GM21381 (cell line): ENCODE data around the gene ASNS.
A peak's percentile ranks its signal among the peaks of the same experiment; 100 is the strongest.

ENCODE experiments used
- ATAC-seq: cut with Tn5 transposase; IDR thresholded peaks from one replicate; pipeline ENCODE4 v1.9.1; 2021; ENCODE audit warnings: mild to moderate bottlenecking, moderate library complexity; ENCODE audit not compliant: unreplicated experiment

ASNS gene

DNA sequence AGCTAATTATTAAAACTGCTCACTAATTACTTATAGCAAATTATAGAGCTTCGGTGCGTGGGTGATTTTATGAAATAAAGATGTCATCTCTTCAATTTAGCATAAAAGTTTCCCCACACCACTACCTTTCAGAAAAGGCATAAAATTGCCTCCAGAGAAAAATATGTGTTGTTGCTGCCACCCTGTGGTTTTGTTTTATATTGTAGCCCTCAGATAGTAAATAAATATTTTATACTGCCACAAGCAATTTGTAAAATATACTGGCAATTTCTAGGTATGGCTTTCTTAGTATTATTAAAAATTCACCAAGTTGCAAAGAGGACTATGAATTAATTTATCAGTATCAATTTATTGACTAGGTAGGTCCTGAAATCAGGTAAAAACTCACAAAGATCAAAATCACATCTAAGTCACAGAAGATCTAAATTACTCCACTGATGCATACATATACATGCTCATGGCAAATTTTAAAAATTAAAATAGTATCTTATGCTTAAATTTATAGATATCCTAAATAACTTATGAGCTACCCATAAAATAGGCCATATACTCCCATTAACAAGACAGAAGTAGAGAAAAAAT lies 26.5 kb downstream of the ASNS start:
- ATAC-seq: no peak

DNA sequence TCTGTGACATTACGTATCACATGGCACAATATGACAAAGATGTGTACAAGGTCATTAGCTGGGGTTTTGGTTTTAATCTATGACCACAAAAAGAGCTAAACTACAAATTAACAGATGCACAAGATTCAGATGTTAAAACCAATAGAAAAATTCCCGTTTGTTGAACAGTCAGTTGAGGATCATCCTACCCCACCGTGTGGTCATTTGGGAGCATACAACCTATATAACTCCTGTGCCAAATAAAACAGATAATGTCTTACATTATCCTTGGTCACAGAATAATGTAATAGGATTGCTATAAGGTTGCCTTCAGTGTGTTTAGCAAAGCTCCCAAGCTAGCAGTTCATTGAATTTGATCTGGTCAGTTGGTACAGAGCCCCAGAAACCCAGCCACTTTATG lies 28.2 kb downstream of the ASNS start:
- no peak for ATAC-seq

DNA sequence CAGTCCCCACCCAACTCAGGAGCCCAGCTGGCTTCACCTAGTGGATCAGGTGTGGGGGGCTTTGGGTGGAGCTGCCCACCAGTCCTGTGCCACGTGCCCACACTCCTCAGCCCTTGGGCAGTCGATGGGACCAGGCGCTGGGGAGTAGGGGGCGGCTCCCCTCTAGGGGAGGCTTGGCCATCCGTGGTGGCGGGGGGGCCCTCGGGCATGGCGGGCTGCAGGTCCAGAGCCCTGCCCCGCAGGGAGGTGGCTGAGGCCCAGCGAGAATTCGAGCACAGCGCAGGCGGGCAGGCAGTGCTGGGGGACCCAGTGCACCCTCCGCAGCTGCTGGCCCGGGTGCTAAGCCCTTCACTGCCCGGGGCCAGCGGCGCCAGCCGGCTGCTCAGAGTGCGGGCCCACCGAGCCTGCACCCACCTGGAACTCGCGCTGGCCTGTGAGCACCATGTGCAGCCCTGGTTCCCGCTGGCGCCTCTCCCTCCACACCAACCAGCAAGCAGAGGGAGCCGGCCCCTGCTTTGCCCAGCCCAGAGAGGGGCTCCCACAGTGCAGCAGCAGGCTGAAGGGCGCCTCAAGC lies 29.3 kb downstream of the ASNS start:
- ATAC-seq: no peak

GRCh38 chr7:97842006-97842405 lies 30.2 kb downstream of the ASNS start:
- no peak for ATAC-seq

DNA sequence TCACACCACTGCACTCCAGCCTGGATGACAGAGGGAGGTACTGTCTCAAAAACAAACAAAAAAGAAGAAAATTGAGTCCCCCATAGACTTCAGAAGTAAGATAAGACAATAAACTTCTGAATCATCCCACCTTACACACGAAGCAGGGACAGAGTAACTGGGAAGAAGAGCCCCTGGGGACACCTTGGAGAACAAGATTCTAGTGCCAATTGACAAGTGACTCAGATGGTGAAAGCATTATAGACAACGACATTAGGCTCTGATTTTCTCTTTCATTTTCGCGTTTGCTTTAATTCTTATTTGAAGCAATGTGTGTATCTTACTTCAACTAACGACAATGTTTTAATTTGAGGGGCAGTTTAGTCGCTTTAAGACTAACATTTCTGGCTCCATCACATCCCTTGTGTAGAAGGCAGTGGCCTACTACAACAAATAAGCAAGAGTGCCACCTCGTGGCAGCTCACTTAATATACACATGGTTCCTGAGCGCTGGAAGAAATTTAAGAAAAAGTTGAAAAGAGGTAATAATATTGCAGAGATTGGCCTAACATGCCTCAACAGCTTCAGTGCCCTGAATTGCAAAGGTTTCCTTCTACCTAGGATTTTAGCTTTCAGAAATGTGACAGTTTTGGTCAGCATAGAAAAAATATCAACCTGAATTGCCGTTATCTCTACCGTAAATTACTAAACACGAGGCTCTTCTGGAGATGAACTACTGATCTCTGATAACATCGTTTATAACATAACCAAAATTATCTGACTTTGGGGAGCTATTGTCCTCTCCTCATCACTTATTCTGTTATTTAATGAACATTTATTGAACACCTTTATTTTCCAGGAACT lies 36.7 kb downstream of the ASNS start:
- peak; percentile 87 for ATAC-seq

DNA sequence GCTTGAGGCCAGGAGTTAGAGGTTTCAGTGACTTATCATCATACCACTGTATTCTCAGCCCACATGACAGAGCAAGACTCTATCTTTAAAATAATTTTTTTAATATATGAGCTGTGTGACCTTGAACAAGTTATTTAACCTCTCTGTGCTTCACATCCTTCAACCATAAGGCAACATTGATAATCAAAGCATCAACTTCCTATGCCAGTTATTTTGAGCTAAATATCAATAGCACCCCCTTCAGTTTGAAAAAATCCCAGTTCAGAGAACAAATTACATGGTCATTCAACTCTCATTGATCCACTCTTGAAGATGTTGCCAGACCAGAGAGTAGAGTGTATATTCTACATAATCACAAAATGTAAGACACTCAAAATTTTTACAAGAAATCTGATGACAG lies 53.0 kb downstream of the ASNS start:
- no peak for ATAC-seq

DNA sequence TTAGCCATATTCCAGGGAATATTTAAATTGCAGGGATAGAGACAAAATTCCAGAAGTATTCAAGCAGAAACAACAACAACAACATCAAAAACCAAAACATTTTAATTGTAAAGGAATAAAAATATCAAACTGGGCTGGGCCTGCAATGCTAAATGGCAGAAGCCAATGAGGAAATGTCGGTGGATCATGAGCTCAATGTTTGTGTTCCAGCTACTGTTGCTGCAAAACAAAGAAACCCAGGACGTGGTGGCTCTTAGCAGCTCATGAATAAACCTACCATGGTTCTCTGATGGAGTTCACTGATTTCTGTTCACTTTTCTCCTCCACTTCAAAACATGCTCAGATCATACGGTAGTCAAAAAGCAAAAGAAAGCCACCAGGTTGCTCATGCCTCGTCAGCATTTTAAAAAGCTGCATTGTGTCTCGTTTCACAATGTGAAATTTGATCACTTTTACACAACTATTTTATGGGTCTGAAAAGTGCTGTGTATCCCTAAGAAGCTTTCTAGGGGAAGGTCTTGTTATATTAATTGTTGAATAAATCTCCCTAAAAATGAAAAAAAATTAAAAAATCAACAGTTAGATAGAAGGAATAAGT lies 54.0 kb downstream of the ASNS start:
- ATAC-seq: no peak
